HG03571 (cell line): ENCODE results near the gene LRRTM2.
"Not testable (repeated sequence)": the region's sequence is repeated elsewhere in the genome, so short reads cannot be mapped to it uniquely, and the experiment has no call there.

Experiments used
- ATAC-seq: cut with Tn5 transposase; IDR thresholded peaks from one replicate; pipeline ENCODE4 v1.9.1; 2021; ENCODE audit not compliant: unreplicated experiment

Gene LRRTM2

DNA sequence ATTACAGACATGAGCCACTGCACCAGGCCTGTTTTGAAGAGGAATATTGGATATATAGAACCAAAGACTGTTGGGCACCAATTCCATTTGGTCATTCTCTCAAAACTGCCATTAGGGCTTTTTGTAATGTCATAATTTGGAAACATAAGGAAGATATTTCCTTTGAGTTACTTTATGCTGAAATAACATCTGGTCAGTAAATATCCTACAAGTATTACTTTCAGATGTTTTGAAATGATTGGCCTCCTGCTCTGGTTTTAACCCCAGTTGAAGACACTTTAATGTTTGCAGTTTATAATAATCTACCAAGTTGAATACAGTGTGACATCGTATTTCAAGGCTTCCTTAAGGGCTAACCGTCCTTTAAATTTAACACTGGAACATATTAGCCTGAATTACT, 33.6 kb downstream of the LRRTM2 start:
- no peak for ATAC-seq

- no peak for ATAC-seq
These were observed 35.0 kb downstream of the LRRTM2 start for GRCh38 chr5:138840103-138840502.

DNA sequence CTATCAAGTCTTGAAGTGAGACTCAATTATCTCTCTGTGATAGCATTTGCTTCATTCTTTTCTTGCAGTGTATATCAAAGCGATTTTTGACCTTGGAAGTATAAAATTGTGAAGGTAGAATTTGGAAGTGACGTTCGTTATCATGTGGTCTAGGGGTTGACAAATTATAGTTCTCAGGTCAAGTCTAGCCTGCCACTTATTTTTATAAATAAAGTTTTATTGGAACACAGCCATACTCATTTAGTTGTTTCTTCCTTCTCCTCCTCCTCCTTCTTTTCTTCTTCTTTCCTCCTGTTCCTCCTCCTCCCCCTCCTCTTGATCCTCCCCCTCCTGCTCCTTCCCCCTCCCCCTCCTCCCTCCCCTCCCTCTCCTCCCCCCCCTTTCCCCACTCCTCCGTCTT, 38.0 kb downstream of the LRRTM2 start:
- ATAC-seq: no peak

DNA sequence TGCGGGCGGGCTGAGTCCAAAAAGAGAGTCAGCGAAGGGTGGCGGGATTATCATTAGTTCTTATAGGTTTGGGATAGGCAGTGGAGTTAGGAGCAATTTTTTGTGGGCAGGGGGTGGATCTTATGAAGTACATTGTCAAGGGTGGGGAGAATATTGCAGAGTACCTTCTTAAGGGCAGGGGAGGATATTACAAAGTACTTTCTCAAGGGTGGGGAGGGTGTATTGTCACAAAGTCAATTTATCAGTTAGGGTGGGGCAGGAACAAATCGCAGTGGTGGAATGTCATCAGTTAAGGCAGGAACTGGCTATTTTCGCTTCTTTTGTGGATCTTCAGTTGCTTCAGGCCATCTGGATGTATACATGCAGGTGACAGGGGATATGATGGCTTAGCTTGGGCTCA, 40.3 kb downstream of the LRRTM2 start:
- not testable (repeated sequence) for ATAC-seq

DNA sequence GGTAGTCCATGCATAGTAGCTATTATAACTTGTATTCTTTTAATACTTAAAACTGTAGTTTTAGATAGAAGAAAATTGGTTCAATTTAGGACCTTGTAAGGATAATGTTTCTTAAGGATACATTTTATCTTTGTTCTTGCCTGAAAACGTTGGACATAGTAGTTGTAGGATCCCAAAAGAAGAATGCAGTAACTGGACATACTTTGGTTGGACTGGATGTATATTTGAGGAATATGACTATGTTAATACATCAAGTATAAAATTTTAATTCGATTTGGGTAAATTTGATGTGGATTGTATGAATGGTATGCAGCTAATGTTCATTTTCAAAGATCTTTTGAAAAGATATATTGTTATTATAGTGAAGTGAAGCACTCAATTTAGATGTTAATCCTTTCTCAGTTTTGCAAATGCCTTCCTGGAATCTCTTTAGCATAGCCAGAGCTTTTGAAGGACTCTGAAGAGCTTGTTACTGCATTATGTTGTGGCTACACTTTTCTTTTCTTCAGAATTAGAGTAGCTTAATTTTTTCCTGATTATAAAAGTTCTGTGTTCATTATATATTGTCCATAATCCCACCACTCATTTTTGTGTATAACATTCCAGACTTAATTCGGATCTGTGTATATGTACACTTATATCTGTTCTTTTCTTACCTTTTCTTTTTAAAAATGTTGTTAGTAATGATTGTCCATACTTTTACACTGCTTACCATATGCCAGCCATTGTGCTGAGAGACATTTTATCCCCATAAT, 41.2 kb downstream of the LRRTM2 start:
- ATAC-seq: no peak

GRCh38 chr5:138833080-138833479, 42.1 kb downstream of the LRRTM2 start:
- no peak for ATAC-seq

DNA sequence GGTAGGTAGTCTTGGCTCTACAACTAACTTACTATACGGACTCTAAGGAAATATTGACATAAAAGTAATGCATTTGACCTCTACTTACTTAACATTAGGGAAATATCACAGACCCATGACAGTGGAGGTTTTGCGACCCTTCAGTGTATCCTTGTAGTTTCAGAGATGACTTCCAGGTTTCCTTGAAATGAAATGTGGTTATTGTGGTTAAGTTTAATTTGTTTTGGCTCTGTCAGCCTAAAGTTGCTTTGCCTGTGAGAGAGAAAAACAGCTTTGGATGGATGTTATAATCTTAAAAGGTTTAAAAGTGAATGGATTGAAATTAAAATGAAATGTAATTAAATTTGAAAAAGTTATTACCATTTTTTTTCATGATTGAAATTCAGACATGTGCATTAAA, 42.9 kb downstream of the LRRTM2 start:
- no peak for ATAC-seq

- ATAC-seq: no peak
These were observed 43.4 kb downstream of the LRRTM2 start for GRCh38 chr5:138831703-138832102.

- ATAC-seq: no peak
These were observed 45.8 kb downstream of the LRRTM2 start for GRCh38 chr5:138829341-138829740.

GRCh38 chr5:138828556-138828955, 46.6 kb downstream of the LRRTM2 start:
- ATAC-seq: no peak

DNA sequence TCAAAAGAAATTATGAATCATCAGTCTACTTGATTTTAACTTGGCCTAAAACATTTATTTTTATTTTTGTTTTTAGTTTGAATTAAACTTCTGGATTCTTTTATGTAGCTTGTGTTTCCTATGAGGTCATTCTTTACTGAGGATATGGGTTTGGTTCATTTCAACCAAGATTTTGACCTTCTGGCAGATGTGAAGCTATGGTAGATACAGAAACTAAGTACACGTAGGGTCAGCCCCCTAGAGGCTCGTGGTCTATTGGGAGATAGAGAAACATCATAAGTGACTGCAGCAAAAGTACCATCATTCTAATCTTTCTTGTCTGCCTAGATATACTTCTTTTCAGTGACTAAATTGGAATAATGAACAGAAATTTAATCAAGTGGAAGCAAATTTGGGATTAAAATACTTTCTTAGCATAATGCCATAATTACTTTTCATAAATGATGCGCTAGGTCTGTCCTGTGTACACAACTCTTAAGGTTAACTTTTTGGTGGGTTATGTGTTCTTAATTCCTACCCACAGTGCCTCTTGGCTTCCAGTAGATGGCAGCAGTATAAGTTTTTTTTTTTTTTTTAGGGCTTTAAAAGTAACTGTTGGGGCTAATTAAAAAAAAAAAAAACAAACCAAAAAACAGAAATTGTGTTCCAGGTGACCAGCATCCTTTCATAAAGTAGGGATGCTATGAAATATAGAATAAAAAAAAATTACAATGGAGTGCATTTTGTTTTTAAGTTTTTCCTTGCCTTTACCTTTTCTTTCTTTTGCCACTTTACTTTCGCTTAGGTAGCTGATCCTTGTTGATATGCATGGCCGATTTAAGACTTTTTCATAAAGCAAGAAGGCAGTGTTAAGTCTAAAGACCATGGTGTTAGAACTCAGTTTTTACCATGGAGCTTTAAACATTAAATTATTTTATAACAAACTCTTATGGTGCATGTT, 49.9 kb downstream of the LRRTM2 start:
- ATAC-seq: no peak

DNA sequence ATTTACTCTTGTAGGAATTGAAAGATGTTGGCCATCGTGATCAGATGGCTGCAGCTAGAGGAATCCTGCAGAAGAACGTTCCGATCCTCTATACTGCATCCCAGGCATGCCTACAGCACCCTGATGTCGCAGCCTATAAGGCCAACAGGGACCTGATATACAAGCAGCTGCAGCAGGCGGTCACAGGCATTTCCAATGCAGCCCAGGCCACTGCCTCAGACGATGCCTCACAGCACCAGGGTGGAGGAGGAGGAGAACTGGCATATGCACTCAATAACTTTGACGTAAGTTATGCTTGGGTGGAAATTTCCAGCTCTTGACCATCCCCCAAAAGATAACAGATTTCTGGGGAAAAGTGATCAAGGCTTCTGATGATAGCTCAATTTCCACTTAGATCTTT, 50.6 kb downstream of the LRRTM2 start:
- ATAC-seq: no peak

DNA sequence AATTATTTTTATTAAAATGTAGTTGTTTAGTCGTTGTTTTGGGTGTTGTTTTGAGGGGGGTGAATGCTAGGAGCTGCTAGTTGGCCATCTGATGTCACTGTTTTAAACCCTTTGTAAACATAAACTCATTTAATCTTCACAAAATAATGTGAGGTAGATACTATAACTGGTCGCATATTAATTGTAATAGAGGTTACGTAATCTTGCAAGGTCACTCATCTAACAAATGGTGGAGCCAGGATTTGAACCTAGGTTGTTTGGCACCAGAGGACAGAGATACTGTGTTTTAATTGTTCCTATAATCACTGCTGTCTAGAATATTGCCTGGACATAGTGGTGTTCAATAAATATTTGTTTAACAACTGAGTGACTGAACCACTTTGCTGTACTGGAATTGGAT, 54.4 kb downstream of the LRRTM2 start:
- no peak for ATAC-seq

- no peak for ATAC-seq
These were observed 56.1 kb downstream of the LRRTM2 start for GRCh38 chr5:138819081-138819480.
